Measurements from ENCODE around the gene CNR2. TPM values are rescaled to one million over a fixed set of nuclear protein-coding genes. Genes with fewer than 3 reads are reported as not detected.

CNR2 gene
- total RNA-seq, 1 experiment from 2014 or later: not detected

Other genes starting within 250 kb of the CNR2 start
- 3,637 and 3,779 TPM in 2 replicates for gene RPL11, start 221.6 kb downstream of the CNR2 start, total RNA-seq (2014; rRNA removed; shearing (Covaris generic))
- 62.4 and 65.9 TPM in 2 replicates for gene ELOA, start 169.9 kb downstream of the CNR2 start, total RNA-seq (2014; rRNA removed; shearing (Covaris generic))
- gene PITHD1, start 134.9 kb downstream of the CNR2 start, total RNA-seq (2014; rRNA removed; shearing (Covaris generic)): 50.2 and 53.1 TPM in 2 replicates
- 61.2 and 66.8 TPM in 2 replicates for gene LYPLA2, start 122.2 kb downstream of the CNR2 start, total RNA-seq (2014; rRNA removed; shearing (Covaris generic))
- gene GALE, start 112.6 kb downstream of the CNR2 start, total RNA-seq (2014; rRNA removed; shearing (Covaris generic)): 31.5 and 34.9 TPM in 2 replicates
- 8.8 and 9.2 TPM in 2 replicates for gene HMGCL, start 87.9 kb downstream of the CNR2 start, total RNA-seq (2014; rRNA removed; shearing (Covaris generic))
- 0.18 TPM in 1 of 2 replicates, not detected in the other for gene FUCA1, start 45.1 kb downstream of the CNR2 start, total RNA-seq (2014; rRNA removed; shearing (Covaris generic))
- 131 and 145 TPM in 2 replicates for gene PNRC2, start 46.5 kb upstream of the CNR2 start, total RNA-seq (2014; rRNA removed; shearing (Covaris generic))
- gene SRSF10, start 67.0 kb upstream of the CNR2 start, total RNA-seq (2014; rRNA removed; shearing (Covaris generic)): 195 and 245 TPM in 2 replicates
- 0.03 TPM in 1 of 2 replicates, not detected in the other for gene MYOM3, start 198.8 kb upstream of the CNR2 start, total RNA-seq (2014; rRNA removed; shearing (Covaris generic))
- not detected in 2 replicates for gene IL22RA1, start 229.8 kb upstream of the CNR2 start, total RNA-seq (2014; rRNA removed; shearing (Covaris generic))

Data from SJCRH30 (cell line).